Brain microvascular endothelial cell (primary cell): ENCODE data around the gene FCN3.
A peak's percentile ranks its signal among the peaks of the same experiment; 100 is the strongest.

Experiments used
- DNase-seq: peaks from one replicate; pipeline ENCODE4 v3.0.0-alpha.2; 2020
- H3K27ac ChIP-seq: fragments of 250-450 bp; sonication (Bioruptor Pico); 2 replicates; pipeline ENCODE4 v1.5.1; 2020; ENCODE audit warnings: mild to moderate bottlenecking, moderate library complexity
- H3K27me3 ChIP-seq: fragments of 250-450 bp; sonication (Bioruptor Pico); replicated peaks from 2 replicates; pipeline ENCODE4 v1.5.1; 2020; ENCODE audit warnings: mild to moderate bottlenecking
- H3K36me3 ChIP-seq: fragments of 250-450 bp; sonication (Bioruptor Pico); replicated peaks from 2 replicates; pipeline ENCODE4 v1.5.1; 2020; ENCODE audit warnings: mild to moderate bottlenecking
- H3K4me3 ChIP-seq: 2 replicates; pipeline ENCODE4 v1.5.1; 2011; ENCODE audit warnings: low read depth, mild to moderate bottlenecking, control low read depth, low read length, moderate library complexity
- in situ Hi-C: cut with HindIII; loops from 2 replicates; pipeline ENCODE4 v1.10.0; 2017; ENCODE audit warnings: low sequenced_read_pairs, low pct_ligation_motif_present
- TF ChIP-seq, protein P1 (sequence below): IDR thresholded peaks from 2 replicates; pipeline ENCODE4 v1.5.1; 2011; ENCODE audit warnings: low read depth, mild to moderate bottlenecking, moderate library complexity, low read length, control low read depth, inconsistent platforms; ENCODE audit errors: missing control alignments

FCN3 gene

GRCh38 chr1:27358928-27359313 lies 15.7 kb downstream of the FCN3 start:
- Histone ChIP-seq H3K27me3 (no peaks in the 10 kb centered on the region), H3K27ac (no peak overlapping the region), H3K36me3 (peaks cover 25% of the 10 kb centered on the region), H3K4me3 (no peak overlapping the region)
- in situ Hi-C loops = no loop called here
- TF ChIP-seq, protein P1, sequence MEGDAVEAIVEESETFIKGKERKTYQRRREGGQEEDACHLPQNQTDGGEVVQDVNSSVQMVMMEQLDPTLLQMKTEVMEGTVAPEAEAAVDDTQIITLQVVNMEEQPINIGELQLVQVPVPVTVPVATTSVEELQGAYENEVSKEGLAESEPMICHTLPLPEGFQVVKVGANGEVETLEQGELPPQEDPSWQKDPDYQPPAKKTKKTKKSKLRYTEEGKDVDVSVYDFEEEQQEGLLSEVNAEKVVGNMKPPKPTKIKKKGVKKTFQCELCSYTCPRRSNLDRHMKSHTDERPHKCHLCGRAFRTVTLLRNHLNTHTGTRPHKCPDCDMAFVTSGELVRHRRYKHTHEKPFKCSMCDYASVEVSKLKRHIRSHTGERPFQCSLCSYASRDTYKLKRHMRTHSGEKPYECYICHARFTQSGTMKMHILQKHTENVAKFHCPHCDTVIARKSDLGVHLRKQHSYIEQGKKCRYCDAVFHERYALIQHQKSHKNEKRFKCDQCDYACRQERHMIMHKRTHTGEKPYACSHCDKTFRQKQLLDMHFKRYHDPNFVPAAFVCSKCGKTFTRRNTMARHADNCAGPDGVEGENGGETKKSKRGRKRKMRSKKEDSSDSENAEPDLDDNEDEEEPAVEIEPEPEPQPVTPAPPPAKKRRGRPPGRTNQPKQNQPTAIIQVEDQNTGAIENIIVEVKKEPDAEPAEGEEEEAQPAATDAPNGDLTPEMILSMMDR = no peak
- no peak for DNase-seq

- H3K4me3 ChIP-seq = no peak overlapping the region
- H3K27ac ChIP-seq = no peak overlapping the region
- TF ChIP-seq, protein P1 = no peak
- in situ Hi-C loops = no loop called here
- DNase-seq = no peak
- H3K36me3 ChIP-seq = peaks cover 25% of the 10 kb centered on the region
- no peaks in the 10 kb centered on the region for H3K27me3 ChIP-seq
Measured at GRCh38 chr1:27358038-27358927, 16.3 kb downstream of the FCN3 start.

GRCh38 chr1:27357281-27358037 lies 17.2 kb downstream of the FCN3 start:
- DNase-seq = no peak
- in situ Hi-C loops = no loop called here
- Histone ChIP-seq H3K4me3 (no peak overlapping the region), H3K36me3 (peaks cover 25% of the 10 kb centered on the region), H3K27me3 (no peaks in the 10 kb centered on the region), H3K27ac (no peak overlapping the region)
- TF ChIP-seq, protein P1 = peak; percentile 92

DNA sequence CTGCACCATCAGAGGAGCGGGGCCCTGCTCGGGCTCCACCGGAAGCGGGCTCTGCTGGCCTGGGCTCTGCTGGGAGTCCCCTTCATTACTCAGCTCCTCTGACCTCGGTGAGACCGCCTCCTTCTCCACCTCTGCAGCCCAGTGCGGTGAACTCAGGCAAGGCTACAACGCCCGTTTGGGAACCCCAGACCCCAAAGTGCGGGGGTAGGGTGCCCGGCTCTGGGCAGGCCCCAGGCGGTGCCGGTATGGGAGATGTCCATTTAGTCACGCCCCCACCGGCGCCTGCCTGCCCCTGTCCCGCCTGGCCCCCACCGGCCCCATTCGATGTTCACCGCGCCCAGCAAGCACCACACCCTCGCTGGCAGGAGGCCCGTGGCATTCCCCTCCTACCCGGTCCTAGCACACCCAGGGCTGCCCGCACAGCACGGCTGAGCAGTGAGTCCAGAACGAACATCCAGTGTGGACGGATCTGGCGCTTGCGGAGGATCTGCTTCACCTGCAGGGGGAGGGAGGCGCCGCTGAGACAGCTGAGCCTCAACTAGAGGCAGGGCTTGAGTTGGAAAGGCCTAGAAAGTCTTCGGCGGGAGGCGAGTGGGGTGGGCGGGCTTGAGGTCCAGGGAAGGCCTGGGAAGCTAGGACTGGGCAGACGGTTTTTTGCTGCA lies 17.9 kb downstream of the FCN3 start:
- no peak for DNase-seq
- Histone ChIP-seq H3K27ac (no peak overlapping the region), H3K27me3 (no peaks in the 10 kb centered on the region), H3K36me3 (peaks cover 25% of the 10 kb centered on the region), H3K4me3 (no peak overlapping the region)
- TF ChIP-seq, protein P1 = no peak
- in situ Hi-C loops = no loop called here

DNA sequence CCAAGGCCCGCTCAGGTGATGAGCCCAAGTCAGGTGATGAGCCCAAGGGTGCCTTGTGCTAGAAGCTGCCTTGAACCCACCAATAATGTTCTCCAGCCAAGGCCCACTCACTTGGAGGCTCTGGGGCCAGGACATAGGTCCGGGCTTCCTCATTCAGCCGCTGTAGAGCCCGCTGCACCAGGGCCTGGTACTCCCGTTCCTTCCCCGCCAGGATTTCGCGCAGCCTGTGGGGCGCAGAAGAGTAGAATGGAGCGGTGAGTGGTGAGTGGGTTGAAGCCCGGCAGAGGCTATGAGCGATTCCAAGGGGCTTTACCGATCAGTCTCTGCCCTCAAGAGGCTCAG lies 18.4 kb downstream of the FCN3 start:
- H3K27ac ChIP-seq = no peak overlapping the region
- in situ Hi-C loops = no loop called here
- TF ChIP-seq, protein P1 = no peak
- peaks cover 25% of the 10 kb centered on the region for H3K36me3 ChIP-seq
- no peak overlapping the region for H3K4me3 ChIP-seq
- no peak for DNase-seq
- no peaks in the 10 kb centered on the region for H3K27me3 ChIP-seq
